HL-60 (cell line): ENCODE measurements around the gene HEPACAM.

Experiments used
- DNase-seq, 2 experiments: peaks; one replicate each; pipeline ENCODE4 v3.0.0-alpha.2; 2010 to 2020; ENCODE audit warnings: low read depth in 1 of 2, low spot score in 1 of 2
- H3K27ac ChIP-seq: fragments of 250-450 bp; sonication (Bioruptor Pico); replicated peaks from 2 replicates; pipeline ENCODE4 v1.5.1; 2020; ENCODE audit warnings: mild to moderate bottlenecking, moderate library complexity
- H3K27me3 ChIP-seq: fragments of 250-450 bp; sonication (Bioruptor Pico); 2 replicates; pipeline ENCODE4 v1.5.1; 2021; ENCODE audit warnings: mild to moderate bottlenecking, moderate library complexity; ENCODE audit not compliant: insufficient read depth, poor library complexity, severe bottlenecking
- H3K4me3 ChIP-seq: replicated peaks from 2 replicates; pipeline ENCODE4 v1.5.1; 2011; ENCODE audit warnings: mild to moderate bottlenecking, control low read depth, low read length; ENCODE audit not compliant: insufficient read depth
- CTCF ChIP-seq: IDR thresholded peaks from one replicate; pipeline ENCODE4 v1.5.1; 2011; ENCODE audit warnings: low read length, control low read depth, inconsistent platforms; ENCODE audit not compliant: insufficient read depth
- GABPA ChIP-seq: IDR thresholded peaks from 2 replicates; pipeline ENCODE4 v1.6.1; 2012; ENCODE audit warnings: low read depth
- POLR2AphosphoS5 ChIP-seq: IDR thresholded peaks from 2 replicates; pipeline ENCODE4 v1.6.1; 2012; ENCODE audit warnings: low read depth
- REST ChIP-seq: IDR thresholded peaks from 2 replicates; pipeline ENCODE4 v1.6.1; 2012; ENCODE audit warnings: low read depth; ENCODE audit not compliant: insufficient replicate concordance
- SPI1 ChIP-seq: IDR thresholded peaks from 2 replicates; pipeline ENCODE4 v1.6.1; 2012; ENCODE audit warnings: low read depth, mild to moderate bottlenecking, borderline replicate concordance

The HEPACAM gene

GRCh38 chr11:124900464-124900863 lies 35.4 kb downstream of the HEPACAM start:
- no peak for TF ChIP-seq REST
- TF ChIP-seq POLR2AphosphoS5, result no peak
- no peak for TF ChIP-seq GABPA
- TF ChIP-seq CTCF, result no peak
- TF ChIP-seq SPI1, result no peak
- no peak for DNase-seq

GRCh38 chr11:124899383-124900145 lies 36.3 kb downstream of the HEPACAM start:
- peaks cover 9% of the 10 kb centered on the region for H3K27me3 ChIP-seq
- DNase-seq, result no peak
- H3K27ac ChIP-seq, result no peak overlapping the region
- TF ChIP-seq REST (no peak), GABPA (no peak), CTCF (no peak), SPI1 (no peak), POLR2AphosphoS5 (no peak)
- no peak overlapping the region for H3K4me3 ChIP-seq

More at GRCh38 chr11:124900464-124900863, 35.4 kb downstream of the HEPACAM start:
- Histone ChIP-seq H3K27me3 (peaks cover 10% of the 10 kb centered on the region), H3K27ac (no peak overlapping the region), H3K4me3 (no peak overlapping the region)

- H3K4me3 ChIP-seq, result no peak overlapping the region
- TF ChIP-seq REST, result no peak
- no peak for TF ChIP-seq GABPA
- no peak for TF ChIP-seq SPI1
- TF ChIP-seq POLR2AphosphoS5, result no peak
- TF ChIP-seq CTCF, result no peak
- H3K27me3 ChIP-seq, result peaks cover 6% of the 10 kb centered on the region
- DNase-seq, result no peak
- no peak overlapping the region for H3K27ac ChIP-seq
Observed at GRCh38 chr11:124898711-124899110, 37.1 kb downstream of the HEPACAM start.
